Effector memory CD4-positive, alpha-beta T cell (primary cell): Measurements from ENCODE around the gene DYNC2LI1.

Experiments
- DNase-seq, 3 donors: peaks; one replicate each; pipeline ENCODE4 v3.0.0-alpha.2; 2020
- H3K27ac ChIP-seq: 2 replicates; pipeline ENCODE4 v1.7.0; 2013; ENCODE audit warnings: mild to moderate bottlenecking, low read length, moderate library complexity; ENCODE audit not compliant: insufficient read depth, poor library complexity, severe bottlenecking
- H3K27me3 ChIP-seq: replicated peaks from 2 replicates; pipeline ENCODE4 v1.7.0; 2013; ENCODE audit warnings: mild to moderate bottlenecking, low read length; ENCODE audit not compliant: insufficient read depth, control insufficient read depth, poor library complexity, severe bottlenecking
- H3K36me3 ChIP-seq: 2 replicates; pipeline ENCODE4 v1.7.0; 2013; ENCODE audit warnings: mild to moderate bottlenecking, low read length, moderate library complexity; ENCODE audit not compliant: control insufficient read depth, insufficient read depth
- H3K4me1 ChIP-seq: 2 replicates; pipeline ENCODE4 v1.7.0; 2013; ENCODE audit warnings: low read length, mild to moderate bottlenecking; ENCODE audit not compliant: control insufficient read depth, insufficient read depth, poor library complexity, severe bottlenecking
- H3K4me3 ChIP-seq: 2 replicates; pipeline ENCODE4 v1.7.0; 2013; ENCODE audit warnings: low read length, low read depth, mild to moderate bottlenecking; ENCODE audit not compliant: insufficient read depth, poor library complexity, severe bottlenecking
- H3K9me3 ChIP-seq: 2 replicates; pipeline ENCODE4 v1.7.0; 2013; ENCODE audit warnings: mild to moderate bottlenecking, low read length, moderate library complexity; ENCODE audit not compliant: control insufficient read depth

Gene DYNC2LI1

GRCh38 chr2:43737855-43738254 is 36.0 kb upstream of the DYNC2LI1 start:
- Histone ChIP-seq H3K27me3 (no peaks in the 10 kb centered on the region), H3K36me3 (no peaks in the 10 kb centered on the region), H3K4me3 (no peak overlapping the region), H3K27ac (no peak overlapping the region), H3K9me3 (no peaks in the 10 kb centered on the region), H3K4me1 (no peaks in the 10 kb centered on the region)
- DNase-seq: no peak

- Histone ChIP-seq H3K9me3 (no peaks in the 10 kb centered on the region), H3K36me3 (no peaks in the 10 kb centered on the region), H3K4me1 (no peaks in the 10 kb centered on the region), H3K27me3 (no peaks in the 10 kb centered on the region), H3K4me3 (no peak overlapping the region), H3K27ac (no peak overlapping the region)
- DNase-seq: no peak
Observed at GRCh38 chr2:43738257-43738656, 35.6 kb upstream of the DYNC2LI1 start.

DNA sequence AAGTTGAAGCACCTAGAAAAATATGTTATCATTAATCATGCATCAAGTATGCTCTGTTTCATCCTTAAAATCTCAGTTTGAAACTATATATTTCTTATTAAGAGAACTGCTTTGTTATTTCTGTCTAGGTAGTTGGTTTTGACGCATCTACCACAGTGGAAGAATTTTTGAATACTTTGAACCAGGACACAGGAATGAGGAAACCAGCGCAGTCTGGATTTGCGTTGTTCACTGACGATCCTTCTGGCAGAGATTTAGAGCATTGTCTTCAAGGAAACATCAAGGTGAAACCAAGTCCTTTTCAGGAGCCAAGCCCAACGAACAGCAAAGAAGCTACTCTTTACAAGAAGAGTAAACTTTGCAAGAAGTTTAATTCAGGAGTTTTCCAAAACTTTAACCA is 30.1 kb upstream of the DYNC2LI1 start:
- Histone ChIP-seq H3K4me1 (no peaks in the 10 kb centered on the region), H3K9me3 (no peaks in the 10 kb centered on the region), H3K27me3 (no peaks in the 10 kb centered on the region), H3K4me3 (no peak overlapping the region), H3K27ac (no peak overlapping the region), H3K36me3 (no peaks in the 10 kb centered on the region)
- DNase-seq: no peak

- no peaks in the 10 kb centered on the region for H3K36me3 ChIP-seq
- no peaks in the 10 kb centered on the region for H3K27me3 ChIP-seq
- no peaks in the 10 kb centered on the region for H3K9me3 ChIP-seq
- H3K4me3 ChIP-seq: no peak overlapping the region
- no peaks in the 10 kb centered on the region for H3K4me1 ChIP-seq
- no peak for DNase-seq
- no peak overlapping the region for H3K27ac ChIP-seq
Observed at GRCh38 chr2:43745457-43745856, 28.4 kb upstream of the DYNC2LI1 start.

GRCh38 chr2:43748333-43748732 is 25.5 kb upstream of the DYNC2LI1 start:
- Histone ChIP-seq H3K4me3 (no peak overlapping the region), H3K27ac (no peak overlapping the region), H3K4me1 (no peaks in the 10 kb centered on the region), H3K27me3 (no peaks in the 10 kb centered on the region), H3K9me3 (no peaks in the 10 kb centered on the region), H3K36me3 (no peaks in the 10 kb centered on the region)
- DNase-seq: no peak

DNA sequence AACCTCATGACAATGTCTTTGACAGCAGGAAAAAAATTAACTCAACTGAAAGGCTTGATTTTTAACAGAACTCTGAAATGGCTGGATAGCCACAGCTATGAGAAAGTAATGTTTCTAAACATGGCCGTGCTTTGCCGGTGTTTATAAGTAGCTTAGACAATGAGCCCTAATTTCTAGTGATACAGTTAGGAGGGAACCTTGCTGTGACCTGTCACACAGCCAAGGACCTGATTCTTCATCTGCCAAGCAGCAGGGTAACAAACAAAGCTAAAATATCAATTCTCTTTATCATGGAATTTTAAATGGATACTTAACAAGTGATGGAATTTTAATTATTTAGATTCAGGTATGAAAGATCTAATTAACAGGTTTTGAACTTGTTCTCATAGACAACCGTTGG is 24.3 kb upstream of the DYNC2LI1 start:
- no peak for DNase-seq
- Histone ChIP-seq H3K27ac (no peak overlapping the region), H3K4me1 (no peaks in the 10 kb centered on the region), H3K36me3 (no peaks in the 10 kb centered on the region), H3K4me3 (no peak overlapping the region), H3K9me3 (no peaks in the 10 kb centered on the region), H3K27me3 (no peaks in the 10 kb centered on the region)

- DNase-seq: no peak
- Histone ChIP-seq H3K36me3 (no peaks in the 10 kb centered on the region), H3K9me3 (no peaks in the 10 kb centered on the region), H3K27ac (no peak overlapping the region), H3K4me3 (no peak overlapping the region), H3K27me3 (no peaks in the 10 kb centered on the region), H3K4me1 (no peaks in the 10 kb centered on the region)
Observed at GRCh38 chr2:43751476-43751990, 22.3 kb upstream of the DYNC2LI1 start.

GRCh38 chr2:43752302-43752701 is 21.5 kb upstream of the DYNC2LI1 start:
- Histone ChIP-seq H3K4me1 (no peaks in the 10 kb centered on the region), H3K27ac (no peak overlapping the region), H3K9me3 (no peaks in the 10 kb centered on the region), H3K4me3 (no peak overlapping the region), H3K36me3 (no peaks in the 10 kb centered on the region), H3K27me3 (no peaks in the 10 kb centered on the region)
- DNase-seq: no peak

DNA sequence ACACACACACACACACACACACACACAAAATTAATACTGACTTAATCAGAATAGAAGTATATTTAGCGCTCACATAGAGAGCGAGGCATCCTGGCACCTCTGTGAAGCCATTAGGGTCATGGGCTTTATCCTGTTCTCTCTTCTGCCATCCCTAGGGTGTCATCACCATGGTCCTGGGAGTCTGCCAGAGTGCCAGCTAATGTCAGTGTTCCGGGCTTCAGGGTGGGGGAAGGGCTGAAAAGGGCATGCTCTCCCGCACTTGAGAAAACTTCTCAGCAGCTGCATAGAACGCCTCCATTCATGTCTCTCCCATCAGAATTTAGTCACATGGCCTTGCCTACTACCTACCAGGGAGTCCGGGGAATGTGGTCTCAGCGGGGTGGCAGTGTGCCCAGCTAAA is 19.7 kb upstream of the DYNC2LI1 start:
- Histone ChIP-seq H3K36me3 (no peaks in the 10 kb centered on the region), H3K4me1 (no peaks in the 10 kb centered on the region), H3K27me3 (no peaks in the 10 kb centered on the region), H3K9me3 (no peaks in the 10 kb centered on the region), H3K4me3 (no peak overlapping the region), H3K27ac (no peak overlapping the region)
- no peak for DNase-seq

DNA sequence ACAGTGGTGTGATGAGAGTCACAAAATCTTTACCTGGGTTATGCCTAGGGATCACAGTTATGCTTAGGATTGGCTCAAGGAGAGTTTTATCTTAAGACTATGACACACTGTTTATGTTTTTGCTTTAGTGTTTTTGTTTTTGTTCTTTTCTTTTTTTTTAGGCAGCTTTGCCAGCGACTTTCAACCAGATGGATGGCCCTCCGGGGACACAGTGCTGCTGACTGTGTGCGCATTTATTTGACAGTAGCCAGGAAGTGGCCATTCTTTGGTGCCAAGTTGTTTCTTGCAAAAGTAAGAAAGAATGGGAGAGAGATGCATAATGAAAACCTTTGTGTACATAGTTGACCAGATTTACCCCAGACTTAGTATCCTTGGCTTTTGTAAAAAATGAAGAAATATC is 15.1 kb upstream of the DYNC2LI1 start:
- no peak for DNase-seq
- Histone ChIP-seq H3K27me3 (no peaks in the 10 kb centered on the region), H3K36me3 (no peaks in the 10 kb centered on the region), H3K9me3 (no peaks in the 10 kb centered on the region), H3K4me3 (no peak overlapping the region), H3K27ac (no peak overlapping the region), H3K4me1 (no peaks in the 10 kb centered on the region)

DNA sequence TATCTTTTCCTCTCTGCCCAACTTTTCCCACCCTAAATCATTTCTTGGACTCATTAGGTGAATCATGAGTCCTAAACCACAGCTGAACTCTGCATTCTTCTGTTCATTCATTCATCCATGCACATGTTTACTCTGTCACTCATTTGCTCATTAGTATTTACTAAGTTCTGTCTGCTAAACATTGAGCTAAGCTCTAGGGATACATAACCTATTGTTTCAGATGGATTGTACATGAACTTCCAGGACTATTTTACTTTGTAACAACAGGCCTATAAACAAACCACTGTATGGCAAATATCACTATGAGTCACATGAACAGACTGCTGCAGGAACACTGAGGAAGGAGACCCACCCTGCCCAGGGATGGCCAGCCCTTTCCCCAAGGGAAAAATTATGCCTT is 14.6 kb upstream of the DYNC2LI1 start:
- H3K4me3 ChIP-seq: no peak overlapping the region
- no peaks in the 10 kb centered on the region for H3K4me1 ChIP-seq
- H3K27me3 ChIP-seq: no peaks in the 10 kb centered on the region
- H3K9me3 ChIP-seq: no peaks in the 10 kb centered on the region
- H3K36me3 ChIP-seq: no peaks in the 10 kb centered on the region
- DNase-seq: no peak
- no peak overlapping the region for H3K27ac ChIP-seq
